Gastrocnemius medialis (tissue), 4 donors: ENCODE data around the gene ANGEL2. TPM values are rescaled to one million over a fixed set of nuclear protein-coding genes. Genes with fewer than 3 reads are reported as not detected.
"Not testable (repeated sequence)": the region's sequence is repeated elsewhere in the genome, so short reads cannot be mapped to it uniquely, and the experiment has no call there.

Experiments
- ATAC-seq, 2 donors: fragments of 150-250 bp; one replicate each; pipeline ENCODE4 v1.9.1; 2016
- DNase-seq, 2 donors: peaks; one replicate each; pipeline ENCODE4 v3.0.0-alpha.2; 2019
- H3K27ac ChIP-seq, 4 donors: fragments of 200-600 bp; sonication (generic); 1 replicate in 1 of 4; 2 replicates in 3 of 4; pipeline ENCODE4 v1.5.1; 2016 to 2018; ENCODE audit warnings: mild to moderate bottlenecking in 2 of 4, moderate library complexity in 1 of 4
- H3K27me3 ChIP-seq, 3 donors: fragments of 200-600 bp; sonication (generic) in 2 of 3; 1 replicate in 1 of 3; 2 replicates in 2 of 3; pipeline versions ENCODE4 v1.5.1 to v1.6.0; 2016 to 2019; ENCODE audit warnings: mild to moderate bottlenecking in 1 of 3, moderate library complexity in 1 of 3
- H3K36me3 ChIP-seq, 2 donors: fragments of 200-600 bp; sonication (generic) in 1 of 2; one replicate each; pipeline ENCODE4 v1.5.1; 2017 to 2018
- H3K4me1 ChIP-seq, 2 donors: fragments of 200-600 bp; sonication (generic) in 1 of 2; one replicate each; pipeline ENCODE4 v1.5.1; 2016 to 2017; ENCODE audit warnings: mild to moderate bottlenecking in 2 of 2
- H3K4me3 ChIP-seq, 4 donors: fragments of 200-600 bp; sonication (generic) in 3 of 4; 1 replicate in 1 of 4; 2 replicates in 3 of 4; pipeline ENCODE4 v1.5.1; 2016 to 2019; ENCODE audit warnings: mild to moderate bottlenecking in 2 of 4
- H3K9me3 ChIP-seq, 3 donors: fragments of 200-600 bp; sonication (generic) in 2 of 3; 1 replicate in 1 of 3; 2 replicates in 2 of 3; pipeline ENCODE4 v1.5.1; 2016 to 2019
- CTCF ChIP-seq, 5 experiments: fragments of 450-650 bp in 3 of 5; fragments of 200-600 bp in 2 of 5; sonication (generic) in 2 of 5; IDR thresholded peaks in 4 of 5; conservative IDR thresholded peaks in 1 of 5; 1 replicate in 4 of 5; 2 replicates in 1 of 5; pipeline ENCODE4 v1.5.1; 2016 to 2019; ENCODE audit warnings: antibody characterized with exemption in 5 of 5, mild to moderate bottlenecking in 3 of 5, moderate library complexity in 3 of 5
- POLR2A ChIP-seq, 2 donors: fragments of 450-650 bp; IDR thresholded peaks; one replicate each; pipeline ENCODE4 v1.6.1; 2017; ENCODE audit warnings: antibody characterized with exemption in 2 of 2, mild to moderate bottlenecking in 2 of 2, moderate library complexity in 2 of 2
- in situ Hi-C, 4 donors: fragments of 200-750 bp; cut with MboI; loops; one replicate each; pipeline versions ENCODE4 v1.15.0 to v1.8.0; 2017; ENCODE audit warnings: low sequenced_read_pairs in 4 of 4
- intact Hi-C: fragments of 100-400 bp; cut with DNase I; formaldehyde crosslinking; loops from one replicate; pipeline ENCODE4 v1.15.1; 2023; ENCODE audit warnings: low total_unique reads
- total RNA-seq, 4 donors: library from RNA; depleted of rRNA; stranded (reverse); fragments of >200 nt; gene quantifications; one replicate each; pipeline versions ENCODE4 v1.1.0 to v1.2.3, GENCODE V29; 2016

Gene ANGEL2
- total RNA-seq, 4 donors from 2014 or later = 17.7 to 33.2 (median 25.1) TPM

DNA sequence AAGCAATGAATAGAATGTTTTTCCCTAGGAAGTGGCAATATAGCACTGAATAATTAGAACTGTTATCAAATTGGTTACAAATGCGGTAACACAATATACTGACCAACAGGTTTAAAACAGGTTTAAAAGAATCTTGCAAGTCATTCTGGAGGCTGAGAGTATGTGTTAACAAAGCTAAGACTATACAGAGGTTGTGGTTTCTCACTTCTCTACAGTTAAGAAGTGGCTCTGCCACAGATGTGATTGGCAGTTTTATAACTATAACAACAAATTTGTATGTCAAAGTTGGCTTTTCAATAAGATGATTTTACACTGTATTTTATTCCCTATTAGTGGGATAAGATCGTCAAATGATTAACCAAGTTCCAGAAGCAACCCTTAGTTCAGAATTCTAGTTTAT is 7.1 kb downstream of the ANGEL2 start:
- DNase-seq = no peak
- ATAC-seq = no peak
- Histone ChIP-seq H3K27me3 (no peaks in the 10 kb centered on the region), H3K36me3 (peaks cover 0 to 45% of the 10 kb centered on the region in 2 donors), H3K27ac (no peak overlapping the region), H3K4me3 (no peak overlapping the region), H3K9me3 (no peaks in the 10 kb centered on the region), H3K4me1 (peaks cover 3 to 7% of the 10 kb centered on the region in 2 donors)
- TF ChIP-seq POLR2A (IDR thresholded peaks at IDR 0.05) (no peak), CTCF (IDR thresholded peaks at IDR 0.05 in 4 of 5, conservative IDR thresholded peaks at IDR 0.05 in 1 of 5) (no peak)
- in situ Hi-C loops = loop anchor here in 1 of 4 donors (25.0 kb wide), 1 partner anchor 971 kb away; the partner anchor contains the start of genes DTL and INTS7
- intact Hi-C loops = no loop called here

- H3K27me3 ChIP-seq = no peaks in the 10 kb centered on the region
- intact Hi-C loops (no loop called here), in situ Hi-C loops (loop anchor here in 1 of 4 donors (25.0 kb wide), 1 partner anchor 966 kb away; the partner anchor contains the start of genes DTL and INTS7)
- no peaks in the 10 kb centered on the region for H3K4me1 ChIP-seq
- ATAC-seq (no peak), DNase-seq (no peak)
- H3K27ac ChIP-seq = no peak overlapping the region
- H3K36me3 ChIP-seq = peaks cover 0 to 86% of the 10 kb centered on the region in 2 donors
- no peak overlapping the region for H3K4me3 ChIP-seq
- no peaks in the 10 kb centered on the region for H3K9me3 ChIP-seq
- no peak for TF ChIP-seq CTCF (IDR thresholded peaks at IDR 0.05 in 4 of 5, conservative IDR thresholded peaks at IDR 0.05 in 1 of 5)
- no peak for TF ChIP-seq POLR2A (IDR thresholded peaks at IDR 0.05)
These were observed 12.4 kb downstream of the ANGEL2 start for GRCh38 chr1:213003256-213003655.

GRCh38 chr1:212994926-212995325 is 20.7 kb downstream of the ANGEL2 start:
- TF ChIP-seq POLR2A (IDR thresholded peaks at IDR 0.05) = no peak
- no peak for TF ChIP-seq CTCF (IDR thresholded peaks at IDR 0.05 in 4 of 5, conservative IDR thresholded peaks at IDR 0.05 in 1 of 5)
- Histone ChIP-seq H3K4me1 (peaks cover 0 to 8% of the 10 kb centered on the region in 2 donors), H3K9me3 (no peaks in the 10 kb centered on the region), H3K27ac (no peak overlapping the region), H3K36me3 (peaks cover 0 to 68% of the 10 kb centered on the region in 2 donors), H3K27me3 (no peaks in the 10 kb centered on the region), H3K4me3 (no peak overlapping the region)
- in situ Hi-C loops (loop anchor here (10.0 to 25.0 kb wide), 3 partner anchors 180 to 333 kb away; no protein-coding TSS in a partner anchor), intact Hi-C loops (loop anchor here (1.0 to 10.0 kb wide), 4 partner anchors 20 to 330 kb away; partner anchors contain the start of genes ANGEL2, NSL1 and TATDN3)
- ATAC-seq (no peak), DNase-seq (no peak)

GRCh38 chr1:212993960-212994359 is 21.7 kb downstream of the ANGEL2 start:
- in situ Hi-C loops = loop anchor here (10.0 to 25.0 kb wide), 3 partner anchors 179 to 332 kb away; no protein-coding TSS in a partner anchor

GRCh38 chr1:212990276-212990675 is 25.4 kb downstream of the ANGEL2 start:
- DNase-seq (no peak), ATAC-seq (no peak)
- H3K4me3 ChIP-seq = no peak overlapping the region
- in situ Hi-C loops (loop anchor here (10.0 to 25.0 kb wide), 3 partner anchors 175 to 328 kb away; no protein-coding TSS in a partner anchor), intact Hi-C loops (loop anchor here (10.0 kb wide), 1 partner anchor 325 kb away; no protein-coding TSS in a partner anchor)
- H3K36me3 ChIP-seq = peaks cover 0 to 30% of the 10 kb centered on the region in 2 donors
- H3K4me1 ChIP-seq = peaks cover 0 to 16% of the 10 kb centered on the region in 2 donors
- TF ChIP-seq POLR2A (IDR thresholded peaks at IDR 0.05) = no peak
- TF ChIP-seq CTCF (IDR thresholded peaks at IDR 0.05 in 4 of 5, conservative IDR thresholded peaks at IDR 0.05 in 1 of 5) = no peak
- no peak overlapping the region for H3K27ac ChIP-seq
- no peaks in the 10 kb centered on the region for H3K27me3 ChIP-seq
- no peaks in the 10 kb centered on the region for H3K9me3 ChIP-seq

More at GRCh38 chr1:212993960-212994359, 21.7 kb downstream of the ANGEL2 start:
- not testable (repeated sequence) for H3K27ac ChIP-seq, H3K4me3 ChIP-seq, DNase-seq, ATAC-seq, H3K9me3 ChIP-seq, H3K27me3 ChIP-seq, H3K4me1 ChIP-seq
- intact Hi-C loops = loop anchor here (2.0 to 10.0 kb wide), 2 partner anchors 21 to 329 kb away; partner anchors contain the start of gene ANGEL2
- peaks cover 0 to 63% of the 10 kb centered on the region in 2 donors for H3K36me3 ChIP-seq
